ENCODE measurements around the gene PRPF39. TPM values are rescaled to one million over a fixed set of nuclear protein-coding genes. Genes with fewer than 3 reads are reported as not detected.

The PRPF39 gene
- polyA plus RNA-seq, 3 donors: 3.3 to 26.1 (median 5.4) TPM

DNA sequence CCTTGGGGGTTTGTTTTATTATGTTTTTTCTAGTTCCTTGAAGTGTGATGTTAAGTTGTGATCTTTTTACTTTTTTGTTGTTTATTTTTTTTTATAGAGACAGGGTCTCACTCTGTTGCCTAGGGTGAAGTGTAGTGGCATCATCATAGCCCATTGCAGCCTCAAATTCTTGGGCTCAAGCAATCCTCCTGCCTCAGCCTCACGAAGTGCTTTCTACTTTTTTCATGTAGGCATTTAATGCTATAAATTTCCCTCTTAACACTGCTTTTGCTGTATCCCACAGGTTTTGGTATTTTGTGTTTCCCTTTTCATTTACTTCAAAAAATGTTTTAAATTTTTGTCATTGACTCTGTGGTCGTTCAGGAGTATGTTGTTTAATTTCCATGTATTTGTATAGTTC, 26.6 kb upstream of the PRPF39 start:
- Mint-ChIP-seq H3K9me3 (peaks cover 0 to 15% (median 4%) of the 10 kb centered on the region in 7 donors), H3K4me3 (no peak overlapping the region), H3K27me3 (ENCODE audit: low read depth in 3 of 3) (no peaks in the 10 kb centered on the region), H3K4me1 (no peaks in the 10 kb centered on the region), H3K27ac (no peak overlapping the region), H3K36me3 (peaks cover 34 to 35% of the 10 kb centered on the region in 2 donors)
- H3K4me2 ChIP-seq (replicated peaks; ENCODE audit: extremely low read depth, low read length, poor library complexity, severe bottlenecking): no peak overlapping the region
- no peaks in the 10 kb centered on the region for H3K79me2 ChIP-seq (ENCODE audit: insufficient read depth, low read length)
- no peaks in the 10 kb centered on the region for H4K20me1 ChIP-seq (ENCODE audit: insufficient read depth, low read length)
- no peaks in the 10 kb centered on the region for H3K4me1 ChIP-seq (ENCODE audit: control insufficient read depth in 1 of 2, insufficient read depth in 2 of 2, low read length in 2 of 2)
- intact Hi-C loops (cut with micrococcal nuclease): no loop called here
- H3K36me3 ChIP-seq (replicated peaks in 1 of 2; ENCODE audit: control insufficient read depth in 1 of 2, insufficient read depth in 2 of 2, low read length in 2 of 2): peaks cover 7 to 35% of the 10 kb centered on the region in 2 donors
- H3K9ac ChIP-seq (ENCODE audit: insufficient read depth, low read length, poor library complexity, severe bottlenecking): no peak overlapping the region
- TF ChIP-seq, protein P1, sequence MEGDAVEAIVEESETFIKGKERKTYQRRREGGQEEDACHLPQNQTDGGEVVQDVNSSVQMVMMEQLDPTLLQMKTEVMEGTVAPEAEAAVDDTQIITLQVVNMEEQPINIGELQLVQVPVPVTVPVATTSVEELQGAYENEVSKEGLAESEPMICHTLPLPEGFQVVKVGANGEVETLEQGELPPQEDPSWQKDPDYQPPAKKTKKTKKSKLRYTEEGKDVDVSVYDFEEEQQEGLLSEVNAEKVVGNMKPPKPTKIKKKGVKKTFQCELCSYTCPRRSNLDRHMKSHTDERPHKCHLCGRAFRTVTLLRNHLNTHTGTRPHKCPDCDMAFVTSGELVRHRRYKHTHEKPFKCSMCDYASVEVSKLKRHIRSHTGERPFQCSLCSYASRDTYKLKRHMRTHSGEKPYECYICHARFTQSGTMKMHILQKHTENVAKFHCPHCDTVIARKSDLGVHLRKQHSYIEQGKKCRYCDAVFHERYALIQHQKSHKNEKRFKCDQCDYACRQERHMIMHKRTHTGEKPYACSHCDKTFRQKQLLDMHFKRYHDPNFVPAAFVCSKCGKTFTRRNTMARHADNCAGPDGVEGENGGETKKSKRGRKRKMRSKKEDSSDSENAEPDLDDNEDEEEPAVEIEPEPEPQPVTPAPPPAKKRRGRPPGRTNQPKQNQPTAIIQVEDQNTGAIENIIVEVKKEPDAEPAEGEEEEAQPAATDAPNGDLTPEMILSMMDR (IDR thresholded peaks at IDR 0.05): no peak
- no peaks in the 10 kb centered on the region for H3K27me3 ChIP-seq (ENCODE audit: control insufficient read depth in 2 of 2, insufficient read depth in 2 of 2, low read length in 2 of 2)
- H3K27ac ChIP-seq (ENCODE audit: low read depth in 1 of 2, low read length in 2 of 2): no peak overlapping the region
- no peak overlapping the region for H3K4me3 ChIP-seq (replicated peaks in 1 of 3; ENCODE audit: low read depth in 2 of 3, low read length in 3 of 3)
- H3K9me3 ChIP-seq (replicated peaks in 1 of 2; ENCODE audit: control insufficient read depth in 1 of 2, insufficient read depth in 1 of 2, low read length in 2 of 2): no peaks in the 10 kb centered on the region
- WGBS (ENCODE audit: insufficient coverage): no CpG with 5 or more reads among the region's 2 CpGs
- no peak for DNase-seq
- H2AFZ ChIP-seq (ENCODE audit: insufficient read depth, low read depth, low read length, poor library complexity, severe bottlenecking): no peak overlapping the region

DNA sequence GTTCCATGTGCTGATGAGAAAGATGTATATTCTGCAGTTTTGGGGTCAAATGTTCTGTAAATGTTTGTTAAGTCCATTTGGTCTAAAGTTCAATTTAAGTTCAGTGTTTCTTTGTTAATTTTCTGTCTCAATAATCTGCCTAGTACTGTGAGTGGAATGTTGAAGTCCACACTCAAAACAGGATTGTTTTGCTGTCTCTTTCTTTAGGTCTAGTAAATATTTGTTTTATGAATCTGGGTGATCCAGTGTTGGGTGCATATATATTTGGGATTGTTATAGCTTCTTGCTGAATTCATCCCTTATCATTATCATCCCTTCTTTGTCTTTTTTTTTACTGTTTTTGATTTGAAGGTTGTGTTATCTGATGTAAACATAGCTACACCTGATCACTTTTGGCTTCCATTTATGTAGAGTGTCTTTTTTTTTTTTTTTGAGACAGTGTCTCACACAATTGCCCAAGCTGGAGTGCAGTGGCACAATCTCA, 26.0 kb upstream of the PRPF39 start:
- Mint-ChIP-seq H3K36me3 (peaks cover 32% of the 10 kb centered on the region in 2 donors), H3K27ac (no peak overlapping the region), H3K4me3 (no peak overlapping the region), H3K4me1 (no peaks in the 10 kb centered on the region), H3K9me3 (peaks cover 0 to 15% (median 4%) of the 10 kb centered on the region in 7 donors), H3K27me3 (ENCODE audit: low read depth in 3 of 3) (no peaks in the 10 kb centered on the region)
- intact Hi-C loops (cut with micrococcal nuclease): no loop called here
- H3K27me3 ChIP-seq (ENCODE audit: control insufficient read depth in 2 of 2, insufficient read depth in 2 of 2, low read length in 2 of 2): no peaks in the 10 kb centered on the region
- H3K79me2 ChIP-seq (ENCODE audit: insufficient read depth, low read length): no peaks in the 10 kb centered on the region
- H3K4me2 ChIP-seq (replicated peaks; ENCODE audit: extremely low read depth, low read length, poor library complexity, severe bottlenecking): no peak overlapping the region
- H3K4me3 ChIP-seq (replicated peaks in 1 of 3; ENCODE audit: low read depth in 2 of 3, low read length in 3 of 3): no peak overlapping the region
- no peak overlapping the region for H3K27ac ChIP-seq (ENCODE audit: low read depth in 1 of 2, low read length in 2 of 2)
- no peaks in the 10 kb centered on the region for H3K4me1 ChIP-seq (ENCODE audit: control insufficient read depth in 1 of 2, insufficient read depth in 2 of 2, low read length in 2 of 2)
- TF ChIP-seq, protein P1 (IDR thresholded peaks at IDR 0.05): no peak
- no peaks in the 10 kb centered on the region for H4K20me1 ChIP-seq (ENCODE audit: insufficient read depth, low read length)
- peaks cover 7 to 29% of the 10 kb centered on the region in 2 donors for H3K36me3 ChIP-seq (replicated peaks in 1 of 2; ENCODE audit: control insufficient read depth in 1 of 2, insufficient read depth in 2 of 2, low read length in 2 of 2)
- H2AFZ ChIP-seq (ENCODE audit: insufficient read depth, low read depth, low read length, poor library complexity, severe bottlenecking): no peak overlapping the region
- DNase-seq: no peak
- H3K9ac ChIP-seq (ENCODE audit: insufficient read depth, low read length, poor library complexity, severe bottlenecking): no peak overlapping the region
- H3K9me3 ChIP-seq (replicated peaks in 1 of 2; ENCODE audit: control insufficient read depth in 1 of 2, insufficient read depth in 1 of 2, low read length in 2 of 2): no peaks in the 10 kb centered on the region

Data from CD14-positive monocyte (primary cell).